Brain microvascular endothelial cell (primary cell): ENCODE results near the gene SPATA1.

Experiments
- DNase-seq: peaks from one replicate; pipeline ENCODE4 v3.0.0-alpha.2; 2020
- H3K27ac ChIP-seq: fragments of 250-450 bp; sonication (Bioruptor Pico); 2 replicates; pipeline ENCODE4 v1.5.1; 2020; ENCODE audit warnings: mild to moderate bottlenecking, moderate library complexity
- H3K27me3 ChIP-seq: fragments of 250-450 bp; sonication (Bioruptor Pico); replicated peaks from 2 replicates; pipeline ENCODE4 v1.5.1; 2020; ENCODE audit warnings: mild to moderate bottlenecking
- H3K36me3 ChIP-seq: fragments of 250-450 bp; sonication (Bioruptor Pico); replicated peaks from 2 replicates; pipeline ENCODE4 v1.5.1; 2020; ENCODE audit warnings: mild to moderate bottlenecking
- H3K4me3 ChIP-seq: 2 replicates; pipeline ENCODE4 v1.5.1; 2011; ENCODE audit warnings: low read depth, mild to moderate bottlenecking, control low read depth, low read length, moderate library complexity
- CTCF ChIP-seq: IDR thresholded peaks from 2 replicates; pipeline ENCODE4 v1.5.1; 2011; ENCODE audit warnings: low read depth, mild to moderate bottlenecking, moderate library complexity, low read length, control low read depth, inconsistent platforms; ENCODE audit errors: missing control alignments
- in situ Hi-C: cut with HindIII; loops from 2 replicates; pipeline ENCODE4 v1.10.0; 2017; ENCODE audit warnings: low sequenced_read_pairs, low pct_ligation_motif_present

The SPATA1 gene

DNA sequence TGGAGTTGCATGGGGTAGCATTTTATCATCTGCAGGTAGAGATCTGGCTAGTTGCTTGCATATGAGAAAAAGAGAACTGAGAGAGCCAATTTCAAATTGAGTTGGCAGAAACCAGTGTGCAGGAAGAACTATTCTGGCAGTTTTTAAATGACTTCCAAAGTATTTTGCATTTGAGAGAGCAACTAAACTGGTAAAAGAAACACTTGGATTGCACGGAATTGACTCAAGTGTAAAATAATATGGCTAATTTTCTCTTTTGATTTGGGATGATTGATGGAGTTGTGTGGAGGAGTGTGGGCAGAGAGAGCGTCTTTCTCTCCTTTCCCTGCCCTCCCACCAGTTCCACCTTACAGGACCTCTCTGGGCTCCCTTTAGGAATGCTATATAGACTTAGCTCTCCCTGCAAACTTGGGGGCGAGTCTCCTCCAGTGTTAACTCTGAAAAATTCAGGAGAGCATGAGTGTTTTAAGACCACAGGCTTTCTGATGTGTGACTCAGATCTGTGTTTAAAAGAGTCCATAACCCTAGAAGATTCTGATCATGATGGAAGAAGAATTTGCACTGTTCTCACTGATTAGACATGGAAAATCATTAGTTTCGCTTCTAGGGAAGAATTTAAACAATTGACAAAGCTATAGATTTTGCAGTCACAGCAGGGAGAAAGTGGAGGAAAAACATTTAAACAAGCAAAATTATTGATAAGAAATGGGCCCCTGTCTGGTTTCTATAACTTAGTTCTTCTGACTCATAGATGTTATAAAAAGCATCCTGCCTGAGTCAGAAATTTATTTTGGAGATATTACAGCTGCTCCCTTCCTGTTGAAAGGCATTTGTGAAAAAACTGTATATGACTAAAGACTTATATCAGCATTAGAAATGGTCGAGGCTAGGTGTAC is 92.9 kb downstream of the SPATA1 start:
- in situ Hi-C loops = no loop called here
- peak overlapping the region; percentile 71 for H3K27ac ChIP-seq

GRCh38 chr1:84600796-84601195 is 94.6 kb downstream of the SPATA1 start:
- H3K27me3 ChIP-seq = no peaks in the 10 kb centered on the region
- in situ Hi-C loops = loop anchor here (25.0 kb wide), 3 partner anchors 113 to 688 kb away; partner anchors contain the start of gene RPF1
- H3K4me3 ChIP-seq = no peak overlapping the region
- no peak for DNase-seq
- no peak for TF ChIP-seq CTCF
- no peaks in the 10 kb centered on the region for H3K36me3 ChIP-seq
- H3K27ac ChIP-seq = no peak overlapping the region

More for the DNA sequence above, 92.9 kb downstream of the SPATA1 start:
- DNase-seq = peak; percentile 73
- H3K36me3 ChIP-seq = no peaks in the 10 kb centered on the region
- H3K4me3 ChIP-seq = no peak overlapping the region
- no peaks in the 10 kb centered on the region for H3K27me3 ChIP-seq
- no peak for TF ChIP-seq CTCF

- in situ Hi-C loops = loop anchor here (25.0 kb wide), 3 partner anchors 116 to 691 kb away; partner anchors contain the start of gene RPF1
- no peak for TF ChIP-seq CTCF
- peak; percentile 71 for DNase-seq
- Histone ChIP-seq H3K4me3 (no peak overlapping the region), H3K27ac (peak overlapping the region; percentile 81), H3K36me3 (no peaks in the 10 kb centered on the region), H3K27me3 (no peaks in the 10 kb centered on the region)
Measured at GRCh38 chr1:84603223-84603622, 97.0 kb downstream of the SPATA1 start.

- in situ Hi-C loops = loop anchor here (25.0 kb wide), 3 partner anchors 117 to 692 kb away; partner anchors contain the start of gene RPF1
- DNase-seq = peak; percentile 84
- no peaks in the 10 kb centered on the region for H3K27me3 ChIP-seq
- H3K4me3 ChIP-seq = peak overlapping the region; percentile 3
- TF ChIP-seq CTCF = peak; percentile 65
- peak overlapping the region; percentile 81 for H3K27ac ChIP-seq
- H3K36me3 ChIP-seq = no peaks in the 10 kb centered on the region
Measured at GRCh38 chr1:84603941-84604830, 98.0 kb downstream of the SPATA1 start.

DNA sequence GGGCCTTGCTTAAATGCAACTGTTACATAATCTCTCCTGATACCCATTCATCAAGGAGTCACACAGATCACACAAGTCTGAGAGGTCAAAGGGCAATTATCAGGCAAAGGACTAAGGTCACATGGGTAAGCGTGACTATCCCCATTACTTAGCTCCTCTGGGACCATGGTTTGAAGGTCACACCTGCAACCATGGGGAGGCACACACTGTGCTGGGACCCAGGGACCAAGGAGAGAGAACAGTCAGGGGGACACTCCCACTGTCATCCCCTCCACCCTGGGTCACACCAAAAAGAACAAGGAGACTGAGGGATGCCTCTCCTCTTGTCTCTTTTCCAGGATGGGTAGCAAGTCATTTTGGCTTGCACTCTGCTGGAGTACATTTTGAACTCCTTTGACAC is 99.0 kb downstream of the SPATA1 start:
- H3K27ac ChIP-seq = no peak overlapping the region
- no peak overlapping the region for H3K4me3 ChIP-seq
- DNase-seq = no peak
- H3K27me3 ChIP-seq = no peaks in the 10 kb centered on the region
- no peak for TF ChIP-seq CTCF
- in situ Hi-C loops = loop anchor here (25.0 kb wide), 3 partner anchors 118 to 693 kb away; partner anchors contain the start of gene RPF1
- H3K36me3 ChIP-seq = no peaks in the 10 kb centered on the region
